Stimulated activated CD4-positive, alpha-beta T cell treated with anti-CD3 and anti-CD28 coated beads, Interleukin-4, amount 100 ng/mL, for 1 hour (primary cell): ENCODE results near the gene PLK3.
"Not testable (repeated sequence)": the region's sequence is repeated elsewhere in the genome, so short reads cannot be mapped to it uniquely, and the experiment has no call there.

Experiments used
- DNase-seq: peaks from one replicate; pipeline ENCODE4 v3.0.0-alpha.2; 2020

Gene PLK3

DNA sequence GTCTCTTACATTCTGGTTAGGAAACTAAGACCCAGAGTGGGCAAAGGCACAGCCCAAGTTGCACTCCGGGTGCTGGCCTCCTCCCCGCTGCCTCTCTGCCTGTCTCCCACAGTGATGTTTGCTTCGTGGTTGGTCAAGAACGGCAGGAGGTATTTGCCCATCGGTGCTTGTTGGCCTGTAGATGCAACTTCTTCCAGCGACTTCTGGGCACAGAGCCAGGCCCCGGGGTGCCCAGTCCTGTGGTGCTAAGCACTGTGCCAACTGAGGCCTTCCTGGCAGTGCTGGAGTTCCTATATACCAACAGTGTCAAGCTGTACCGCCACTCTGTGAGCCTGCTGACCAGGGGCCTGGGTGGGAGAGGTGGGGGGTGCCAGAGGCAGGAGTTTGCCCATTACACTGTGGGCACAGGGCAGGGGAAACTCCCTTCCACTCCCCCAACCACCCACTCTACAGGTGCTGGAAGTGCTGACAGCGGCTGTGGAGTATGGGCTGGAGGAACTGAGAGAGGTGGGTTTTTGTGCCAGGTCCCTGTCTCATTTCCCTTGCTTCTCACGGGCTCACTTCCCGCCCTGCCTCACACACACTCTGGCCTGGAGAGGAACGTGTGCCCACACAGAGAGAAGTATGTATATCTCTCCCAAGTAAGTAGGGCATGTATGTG is 10.1 kb downstream of the PLK3 start:
- peak; percentile 49 for DNase-seq

DNA sequence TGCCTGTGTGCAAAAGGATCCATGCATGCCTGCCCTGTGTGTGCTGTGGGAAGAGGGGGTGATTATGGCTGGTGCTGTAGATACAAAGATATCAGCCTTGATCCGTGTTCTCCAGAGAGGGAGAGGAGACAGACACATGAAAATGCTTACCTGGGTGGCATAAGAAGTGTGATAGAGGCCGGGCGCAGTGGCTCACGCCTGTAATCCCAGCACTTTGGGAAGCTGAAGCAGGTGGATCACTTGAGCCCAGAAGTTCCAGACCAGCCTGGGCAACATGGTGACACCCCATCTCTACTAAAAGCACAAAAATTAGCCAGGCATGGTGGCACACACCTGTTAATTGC is 10.6 kb downstream of the PLK3 start:
- DNase-seq = not testable (repeated sequence)

- DNase-seq = no peak
These were observed 11.1 kb downstream of the PLK3 start for GRCh38 chr1:44811234-44811633.

GRCh38 chr1:44812822-44813543 is 12.8 kb downstream of the PLK3 start:
- no peak for DNase-seq

- not testable (repeated sequence) for DNase-seq
These were observed 15.7 kb downstream of the PLK3 start for GRCh38 chr1:44815926-44816325.

DNA sequence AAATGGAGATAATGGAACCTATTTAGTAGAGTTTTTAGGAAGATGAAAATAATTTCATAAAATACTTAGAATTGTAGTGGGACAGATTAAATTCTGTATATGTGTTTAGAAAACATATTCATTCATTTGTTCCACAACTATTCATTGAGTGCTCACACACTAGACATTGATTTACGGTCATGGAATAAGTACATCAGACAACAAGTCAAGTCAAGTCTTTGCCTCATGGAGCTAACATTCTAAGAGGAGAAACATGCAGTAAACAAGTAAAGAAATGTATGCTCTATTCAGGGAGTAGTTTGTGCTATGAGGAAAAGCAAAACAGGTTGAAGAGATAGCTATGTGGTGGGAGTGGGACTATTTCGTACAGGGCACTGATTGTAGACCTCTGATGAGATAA is 17.1 kb downstream of the PLK3 start:
- DNase-seq = no peak

DNA sequence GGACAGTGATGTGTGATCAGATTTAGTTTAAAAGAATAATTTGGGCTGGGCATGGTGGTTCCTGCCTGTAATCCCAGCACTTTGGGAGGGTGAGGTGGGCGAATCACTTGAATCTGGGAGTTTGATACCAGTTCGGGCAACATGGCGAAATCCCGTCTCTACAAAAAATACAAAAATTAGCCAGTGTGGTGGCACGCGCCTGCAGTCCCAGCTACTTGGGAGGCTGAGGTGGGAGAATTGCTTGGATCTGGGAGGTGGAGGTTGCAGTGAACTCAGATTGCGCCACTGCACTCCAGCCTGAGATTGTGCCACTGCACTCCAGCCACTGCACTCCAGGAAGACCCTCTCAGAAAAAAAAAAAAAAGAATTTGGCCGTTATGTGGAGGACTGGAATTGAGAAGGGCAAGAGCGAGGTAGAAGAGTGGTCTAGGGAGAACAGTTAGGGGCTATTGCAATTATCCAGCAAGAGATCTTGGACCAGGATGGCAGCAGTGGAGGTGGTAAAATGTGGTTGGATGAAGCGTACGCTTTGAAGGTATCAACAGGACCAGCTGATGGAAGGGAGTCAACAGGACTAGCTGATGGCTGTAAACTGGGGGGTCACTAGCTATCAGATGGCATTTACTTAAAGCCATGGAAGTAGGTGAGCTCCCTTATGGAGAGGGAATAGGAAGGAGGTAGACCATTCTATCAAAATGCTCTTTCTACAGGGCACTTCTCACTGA is 17.8 kb downstream of the PLK3 start:
- no peak for DNase-seq

GRCh38 chr1:44819196-44819607 is 19.0 kb downstream of the PLK3 start:
- DNase-seq = no peak

DNA sequence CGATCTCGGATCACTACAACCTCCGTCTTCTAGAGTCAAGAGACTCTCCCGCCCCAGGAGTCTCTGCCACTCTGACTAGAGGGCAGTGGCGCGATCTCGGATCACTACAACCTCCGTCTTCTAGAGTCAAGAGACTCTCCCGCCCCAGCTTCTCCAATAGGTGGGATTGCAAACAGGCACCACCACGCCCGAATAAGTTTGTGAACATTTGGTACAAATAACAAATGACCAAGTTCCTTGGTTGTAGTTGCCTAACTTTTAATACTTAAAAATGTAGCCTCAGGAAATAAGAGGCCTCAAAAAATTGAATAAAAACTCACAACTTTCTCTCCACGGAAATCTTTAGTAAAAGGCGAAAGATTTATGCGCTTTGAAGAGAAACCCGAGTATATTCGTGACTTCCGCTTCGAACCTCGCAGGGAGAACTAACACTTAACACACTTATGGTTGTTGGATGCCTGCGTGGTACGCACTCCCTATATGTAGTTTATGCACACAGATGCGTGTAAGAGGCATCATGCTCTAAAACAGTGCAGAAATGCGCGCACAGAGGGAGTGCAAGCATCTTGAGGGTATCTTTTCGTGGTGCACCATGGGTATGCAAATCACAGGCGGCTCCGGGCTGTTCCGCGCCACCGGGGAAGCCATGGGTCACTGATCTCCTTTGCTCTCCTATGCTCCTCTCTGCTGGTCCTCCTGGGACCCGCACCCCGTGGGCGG is 19.6 kb downstream of the PLK3 start:
- DNase-seq = peak; percentile 70

GRCh38 chr1:44820328-44821239 is 20.4 kb downstream of the PLK3 start:
- DNase-seq = no peak

- no peak for DNase-seq
These were observed 21.1 kb downstream of the PLK3 start for GRCh38 chr1:44821240-44821715.

GRCh38 chr1:44822131-44822701 is 22.0 kb downstream of the PLK3 start:
- DNase-seq = no peak

DNA sequence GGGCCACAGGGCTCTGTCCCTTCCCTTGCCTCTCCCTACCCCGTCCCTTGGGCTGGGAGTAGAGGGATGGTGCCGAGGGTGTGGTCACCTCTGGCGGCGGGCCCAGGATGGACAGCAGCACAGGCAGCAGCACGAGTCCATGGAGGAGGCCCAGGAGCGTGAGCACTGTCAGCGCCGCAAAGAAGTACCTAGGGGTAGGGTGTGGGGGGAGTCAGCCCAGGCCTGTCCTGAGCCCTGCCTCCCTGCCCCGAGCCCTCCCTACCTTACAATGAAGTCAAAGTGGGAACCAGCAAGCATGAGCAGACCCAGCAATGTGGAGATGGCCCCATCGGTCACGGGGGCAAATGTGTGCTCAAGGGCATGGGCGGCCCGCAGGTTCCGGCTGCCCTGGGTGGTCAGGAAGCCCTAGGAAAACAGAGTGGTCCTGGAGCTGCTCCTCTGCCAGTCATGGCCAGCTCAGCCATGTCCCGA is 22.8 kb downstream of the PLK3 start:
- no peak for DNase-seq

DNA sequence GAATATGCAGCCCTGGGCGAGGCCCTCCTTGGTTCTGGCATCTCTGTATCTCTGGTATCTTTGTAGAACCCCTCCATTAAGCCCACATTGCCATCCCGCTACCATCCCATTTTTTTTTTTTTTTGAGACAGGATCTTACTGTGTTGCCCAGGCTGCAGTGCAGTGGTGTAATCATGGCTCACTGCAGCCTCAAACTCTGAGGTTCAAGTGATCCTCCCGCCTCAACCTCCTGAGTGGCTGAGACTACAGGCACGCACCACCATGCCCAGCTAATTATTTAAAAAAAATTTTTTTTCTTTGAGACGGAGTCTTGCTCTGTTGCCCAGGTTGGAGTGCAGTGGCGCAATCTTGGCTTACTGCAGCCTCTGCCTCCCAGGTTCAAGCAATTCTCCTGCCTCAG is 24.2 kb downstream of the PLK3 start:
- not testable (repeated sequence) for DNase-seq

- DNase-seq = no peak
These were observed 26.4 kb downstream of the PLK3 start for GRCh38 chr1:44826375-44827196.

DNA sequence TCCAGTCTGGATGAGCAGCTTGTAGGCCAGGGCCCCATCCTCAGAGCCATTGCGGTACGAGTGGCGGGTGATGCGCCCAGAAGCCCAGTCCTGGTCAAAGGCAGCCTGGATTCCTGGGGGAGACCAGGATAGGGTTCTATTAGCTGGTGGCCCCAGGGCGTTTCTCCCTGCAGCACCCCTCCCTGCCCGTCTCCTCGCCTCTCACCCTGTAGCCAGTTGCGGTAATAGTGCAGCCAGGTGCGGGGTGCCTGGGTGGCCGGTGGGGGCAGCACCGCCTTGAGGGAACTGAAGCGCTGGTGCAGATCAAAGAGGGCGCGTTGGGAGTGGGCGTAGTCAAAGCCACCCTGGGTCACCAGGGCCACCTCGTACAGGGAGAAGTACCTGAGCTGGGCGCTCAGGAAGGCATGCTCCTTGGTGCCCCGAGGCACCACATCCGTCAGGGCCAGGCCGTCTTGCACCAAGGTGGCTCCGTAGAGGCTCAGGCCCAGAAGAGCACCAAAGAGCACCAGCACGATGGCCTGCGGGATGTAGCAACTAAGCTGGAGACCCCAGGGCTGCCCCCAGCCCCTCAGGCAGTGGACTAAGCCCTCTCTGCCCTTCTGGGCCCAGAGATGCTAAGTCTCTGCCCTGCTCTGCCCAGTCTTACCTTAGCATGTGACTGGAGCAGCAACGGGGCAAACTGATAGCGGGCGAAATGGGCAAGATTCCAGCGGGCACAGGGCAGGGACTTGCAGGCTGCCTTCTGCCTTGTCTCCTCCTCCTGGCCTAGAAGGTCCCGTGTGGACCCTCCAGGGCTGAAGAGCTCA is 27.2 kb downstream of the PLK3 start:
- no peak for DNase-seq

GRCh38 chr1:44828003-44828651 is 27.9 kb downstream of the PLK3 start:
- no peak for DNase-seq

DNA sequence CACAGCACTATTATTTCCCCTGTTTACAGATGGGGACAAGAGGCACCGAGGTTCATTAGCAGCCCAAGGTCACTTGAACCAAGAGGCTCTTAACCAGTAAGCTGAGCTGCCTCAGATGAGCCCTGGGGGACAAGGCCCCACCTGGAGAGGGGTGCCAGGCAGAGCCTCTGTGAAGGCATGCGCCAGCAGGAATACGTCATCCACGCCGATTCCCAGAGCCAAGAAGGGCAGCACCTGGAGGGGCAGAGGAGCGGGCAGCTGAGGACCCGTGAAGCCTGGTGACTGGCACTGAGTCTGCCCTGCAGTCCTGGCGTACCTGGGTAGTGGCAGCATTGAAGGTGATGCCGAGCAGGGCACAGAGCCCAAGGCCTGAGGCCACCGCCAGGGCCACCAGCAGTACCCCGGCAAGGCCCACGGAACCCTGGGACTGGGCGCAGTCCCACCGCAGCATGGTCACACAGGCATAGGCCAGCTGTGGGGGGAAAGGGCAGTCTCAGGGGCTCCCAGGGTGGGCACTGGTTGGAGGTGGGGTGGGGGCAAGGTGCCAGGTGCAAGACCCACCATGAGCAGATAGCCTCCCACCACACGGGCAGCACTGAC is 28.8 kb downstream of the PLK3 start:
- no peak for DNase-seq
